ENCODE results near the gene DSG3.

DSG3 gene

GRCh38 chr18:31432316-31432715, 15.2 kb upstream of the DSG3 start:
- DNase-seq (ENCODE audit: low read depth): no peak

- DNase-seq (ENCODE audit: low read depth): no peak
These were observed 10.7 kb upstream of the DSG3 start for GRCh38 chr18:31436825-31437224.

- DNase-seq (ENCODE audit: low read depth): no peak
These were observed 9.1 kb upstream of the DSG3 start for GRCh38 chr18:31438402-31438801.

- no peak for DNase-seq (ENCODE audit: low read depth)
These were observed 7.7 kb upstream of the DSG3 start for GRCh38 chr18:31439807-31440325.

- DNase-seq (ENCODE audit: low read depth): no peak
These were observed 6.8 kb upstream of the DSG3 start for GRCh38 chr18:31440787-31441186.

- DNase-seq (ENCODE audit: low read depth): no peak
These were observed 6.0 kb upstream of the DSG3 start for GRCh38 chr18:31441493-31441892.

GRCh38 chr18:31444142-31444541, 3.4 kb upstream of the DSG3 start:
- DNase-seq (ENCODE audit: low read depth): no peak

- DNase-seq (ENCODE audit: low read depth): no peak
These were observed 1.6 kb upstream of the DSG3 start for GRCh38 chr18:31445908-31446307.

GRCh38 chr18:31446854-31447253, 687 bp upstream of the DSG3 start:
- DNase-seq (ENCODE audit: low read depth): no peak

GRCh38 chr18:31450409-31450808, 2.9 kb downstream of the DSG3 start:
- no peak for DNase-seq (ENCODE audit: low read depth)

GRCh38 chr18:31451625-31452024, 4.1 kb downstream of the DSG3 start:
- no peak for DNase-seq (ENCODE audit: low read depth)

GRCh38 chr18:31454066-31454708, 6.6 kb downstream of the DSG3 start:
- DNase-seq (ENCODE audit: low read depth): peak; percentile 4

GRCh38 chr18:31469629-31470028, 22.1 kb downstream of the DSG3 start:
- no peak for DNase-seq (ENCODE audit: low read depth)

GRCh38 chr18:31478688-31479087, 31.1 kb downstream of the DSG3 start:
- no peak for DNase-seq (ENCODE audit: low read depth)

GRCh38 chr18:31482051-31482450, 34.5 kb downstream of the DSG3 start:
- no peak for DNase-seq (ENCODE audit: low read depth)

GRCh38 chr18:31483396-31483795, 35.9 kb downstream of the DSG3 start:
- no peak for DNase-seq (ENCODE audit: low read depth)

- no peak for DNase-seq (ENCODE audit: low read depth)
These were observed 36.9 kb downstream of the DSG3 start for GRCh38 chr18:31484461-31484860.

- DNase-seq (ENCODE audit: low read depth): no peak
These were observed 38.6 kb downstream of the DSG3 start for GRCh38 chr18:31486165-31486564.

- peak; percentile 13 for DNase-seq (ENCODE audit: low read depth)
These were observed 39.9 kb downstream of the DSG3 start for GRCh38 chr18:31487246-31488015.

GRCh38 chr18:31489311-31489710, 41.8 kb downstream of the DSG3 start:
- no peak for DNase-seq (ENCODE audit: low read depth)

- DNase-seq (ENCODE audit: low read depth): no peak
These were observed 42.8 kb downstream of the DSG3 start for GRCh38 chr18:31490387-31490786.

GRCh38 chr18:31490833-31491232, 43.3 kb downstream of the DSG3 start:
- no peak for DNase-seq (ENCODE audit: low read depth)

GRCh38 chr18:31491586-31491985, 44.0 kb downstream of the DSG3 start:
- DNase-seq (ENCODE audit: low read depth): no peak

GRCh38 chr18:31492671-31493070, 45.1 kb downstream of the DSG3 start:
- DNase-seq (ENCODE audit: low read depth): no peak
